SK-N-SH (cell line): Measurements from ENCODE around the gene LOX. TPM values are rescaled to one million over a fixed set of nuclear protein-coding genes. Genes with fewer than 3 reads are reported as not detected.

Experiments used
- CTCF ChIA-PET: fragments of 300-600, 350-600 bp; formaldehyde crosslinking; extraction: SDS; loops from one replicate; lab custom pipeline; 2021; lab: Yijun Ruan, JAX
- POLR2A ChIA-PET: fragments of 350-600 bp; sonication (Branson Sonifier 250); formaldehyde crosslinking; extraction: SDS; loops from one replicate; lab custom pipeline; 2020; ENCODE audit warnings: antibody characterized with exemption, inconsistent platforms; lab: Yijun Ruan, JAX
- DNase-seq: peaks from one replicate; pipeline ENCODE4 v3.0.0; 2012
- H2AFZ ChIP-seq: fragments of 200-600 bp; sonication (generic); 2 replicates; pipeline ENCODE4 v1.8.1; 2016; ENCODE audit warnings: antibody characterized with exemption, mild to moderate bottlenecking, low read depth
- H3F3A ChIP-seq: fragments of 200-600 bp; sonication (generic); replicated peaks from 2 replicates; pipeline ENCODE3; 2016; ENCODE audit warnings: antibody characterized with exemption, mild to moderate bottlenecking; ENCODE audit not compliant: insufficient read depth
- H3K27ac ChIP-seq, 2 experiments: fragments of 200-500 bp in 1 of 2; fragments of 200-600 bp in 1 of 2; sonication (Bioruptor generic) in 1 of 2; sonication (generic), shearing (Covaris generic) in 1 of 2; 2 replicates each; pipeline versions ENCODE4 v1.5.1 to v1.6.1; 2014 to 2016; ENCODE audit warnings: low read depth in 2 of 2, inconsistent platforms in 1 of 2, low read length in 1 of 2, mild to moderate bottlenecking in 1 of 2, mixed read lengths in 1 of 2
- H3K27me3 ChIP-seq: fragments of 200-600 bp; sonication (generic), shearing (Covaris generic); 2 replicates; pipeline ENCODE4 v1.6.1; 2016; ENCODE audit warnings: mixed run types; ENCODE audit not compliant: insufficient read depth
- H3K36me3 ChIP-seq, 2 experiments: fragments of 200-500 bp in 1 of 2; fragments of 200-600 bp in 1 of 2; sonication (Bioruptor generic) in 1 of 2; sonication (generic) in 1 of 2; replicated peaks in 1 of 2; 2 replicates each; pipeline versions ENCODE3 to v1.5.1; 2014 to 2016; ENCODE audit warnings: low read length in 1 of 2, mild to moderate bottlenecking in 1 of 2; ENCODE audit not compliant: insufficient read depth in 2 of 2, control insufficient read depth in 1 of 2
- H3K4me1 ChIP-seq, 2 experiments: fragments of 200-500 bp in 1 of 2; fragments of 200-600 bp in 1 of 2; sonication (Bioruptor generic) in 1 of 2; sonication (generic), shearing (Covaris generic) in 1 of 2; 2 replicates each; pipeline versions ENCODE4 v1.5.1 to v1.6.1; 2014 to 2016; ENCODE audit warnings: low read depth in 1 of 2, low read length in 1 of 2, mixed run types in 1 of 2; ENCODE audit not compliant: insufficient read depth in 2 of 2, control insufficient read depth in 1 of 2
- H3K4me2 ChIP-seq: fragments of 200-600 bp; sonication (generic), shearing (Covaris generic); 2 replicates; pipeline ENCODE4 v1.6.1; 2017; ENCODE audit warnings: mixed run types
- H3K4me3 ChIP-seq, 2 experiments: fragments of 200-500 bp in 1 of 2; fragments of 200-600 bp in 1 of 2; sonication (Bioruptor generic) in 1 of 2; sonication (generic), shearing (Covaris generic) in 1 of 2; 2 replicates each; pipeline versions ENCODE4 v1.5.1 to v1.8.1; 2014 to 2016; ENCODE audit warnings: low read depth in 2 of 2, inconsistent platforms in 1 of 2, low read length in 1 of 2, mild to moderate bottlenecking in 1 of 2, mixed read lengths in 1 of 2, moderate library complexity in 1 of 2
- H3K79me2 ChIP-seq: fragments of 200-600 bp; sonication (generic); 2 replicates; pipeline ENCODE4 v1.8.1; 2017; ENCODE audit warnings: mild to moderate bottlenecking; ENCODE audit not compliant: insufficient read depth
- H3K9ac ChIP-seq: fragments of 200-600 bp; sonication (generic); 2 replicates; pipeline ENCODE4 v1.6.1; 2017; ENCODE audit warnings: mixed run types
- H3K9me2 ChIP-seq: fragments of 200-600 bp; sonication (generic); 2 replicates; pipeline ENCODE4 v1.6.1; 2017; ENCODE audit warnings: mixed run types
- H3K9me3 ChIP-seq: fragments of 200-600 bp; sonication (generic); 2 replicates; pipeline ENCODE4 v1.6.1; 2017; ENCODE audit warnings: mixed run types, mild to moderate bottlenecking, moderate library complexity
- H4K20me1 ChIP-seq: fragments of 200-600 bp; sonication (generic); 2 replicates; pipeline ENCODE4 v1.6.1; 2017; ENCODE audit warnings: mild to moderate bottlenecking, mixed run types; ENCODE audit not compliant: insufficient read depth
- ELF1 ChIP-seq: IDR thresholded peaks from 2 replicates; pipeline ENCODE4 v1.4.0; 2012
- EZH2phosphoT487 ChIP-seq: fragments of 200-600 bp; sonication (generic); IDR thresholded peaks from 2 replicates; pipeline ENCODE4 v1.6.1; 2017; ENCODE audit warnings: low read depth, mixed run types, mild to moderate bottlenecking, antibody characterized with exemption, moderate library complexity, borderline replicate concordance
- FOXM1 ChIP-seq: IDR thresholded peaks from 2 replicates; pipeline ENCODE4 v1.4.0; 2012; ENCODE audit warnings: low read depth, mild to moderate bottlenecking
- GATA2 ChIP-seq: sonication (generic); formaldehyde crosslinking; IDR thresholded peaks from 2 replicates; pipeline ENCODE4 v1.5.0; 2020; ENCODE audit warnings: mild to moderate bottlenecking, missing genetic modification reagents
- MEF2A ChIP-seq: IDR thresholded peaks from 2 replicates; pipeline ENCODE4 v1.4.0; 2012; ENCODE audit warnings: low read depth, borderline replicate concordance
- MXI1 ChIP-seq: IDR thresholded peaks from 2 replicates; pipeline ENCODE4 v1.6.1; 2012; ENCODE audit warnings: mild to moderate bottlenecking, low read depth, low read length, improper control_type of control experiment
- TAF1 ChIP-seq: IDR thresholded peaks from 2 replicates; pipeline ENCODE4 v1.6.1; 2012; ENCODE audit warnings: low read depth, mild to moderate bottlenecking, low read length, moderate library complexity, borderline replicate concordance
- TCF12 ChIP-seq: IDR thresholded peaks from 2 replicates; pipeline ENCODE4 v1.4.0; 2012
- TEAD4 ChIP-seq: IDR thresholded peaks from 2 replicates; pipeline ENCODE4 v1.4.0; 2012; ENCODE audit warnings: mild to moderate bottlenecking, borderline replicate concordance; ENCODE audit not compliant: insufficient read depth
- USF1 ChIP-seq: IDR thresholded peaks from 2 replicates; pipeline ENCODE4 v1.4.0; 2012; ENCODE audit warnings: low read depth, borderline replicate concordance
- WGBS: methylation state at CpG from one replicate; pipeline ENCODE4 v1.1.6; 2017; ENCODE audit warnings: low lambda C conversion rate; 5-methylcytosine and 5-hydroxymethylcytosine counted together
- polyA plus RNA-seq, 3 experiments: library from polyadenylated mRNA; depleted of rRNA; stranded (reverse); fragments of >200 nt; gene quantifications; 2 replicates each; pipeline ENCODE4 v1.2.3, GENCODE V29; 2012

Gene LOX
- polyA plus RNA-seq, 1 of the 3 experiments (the other 2 are of a cell fraction), result 36.3 TPM

DNA sequence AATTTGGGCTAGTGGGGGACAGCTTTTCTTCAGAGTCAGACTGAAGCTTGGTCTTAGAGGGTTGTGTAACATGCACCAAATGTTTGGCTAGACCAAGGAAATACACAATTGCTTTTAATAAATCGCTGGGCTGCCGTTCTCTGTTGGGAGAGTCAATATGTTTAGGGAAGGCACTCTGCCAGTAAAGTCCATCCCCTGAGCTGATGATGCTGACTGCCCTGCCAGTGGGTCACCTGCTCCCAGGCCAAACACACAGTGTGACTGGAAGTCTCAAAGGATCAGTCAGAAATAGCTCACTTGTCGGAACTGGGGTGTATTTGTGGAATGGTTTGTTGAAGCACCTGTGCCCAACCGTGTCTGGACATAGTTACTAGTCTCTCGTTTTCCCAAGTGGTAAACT lies 33.4 kb upstream of the LOX start:
- Histone ChIP-seq H2AFZ (no peak overlapping the region), H3K4me3 (no peak overlapping the region), H4K20me1 (no peaks in the 10 kb centered on the region), H3K4me1 (no peaks in the 10 kb centered on the region), H3K4me2 (no peak overlapping the region), H3K27me3 (no peaks in the 10 kb centered on the region), H3F3A (no peaks in the 10 kb centered on the region), H3K27ac (no peak overlapping the region), H3K79me2 (no peaks in the 10 kb centered on the region), H3K9ac (no peak overlapping the region), H3K9me2 (no peaks in the 10 kb centered on the region; the same call in 1 of the 2 replicates), H3K36me3 (no peaks in the 10 kb centered on the region), H3K9me3 (no peaks in the 10 kb centered on the region)
- no peak for DNase-seq
- WGBS, result 82% methylated on average over 5 of the region's 5 CpGs
- POLR2A ChIA-PET, result no interaction called here
- no peak for TF ChIP-seq MEF2A
- CTCF ChIA-PET, result interaction anchor here (1.0 to 2.9 kb wide), 4 partner anchors 10 to 45 kb away, joined by 3 to 16 read pairs (median 3); no protein-coding TSS in a partner anchor

DNA sequence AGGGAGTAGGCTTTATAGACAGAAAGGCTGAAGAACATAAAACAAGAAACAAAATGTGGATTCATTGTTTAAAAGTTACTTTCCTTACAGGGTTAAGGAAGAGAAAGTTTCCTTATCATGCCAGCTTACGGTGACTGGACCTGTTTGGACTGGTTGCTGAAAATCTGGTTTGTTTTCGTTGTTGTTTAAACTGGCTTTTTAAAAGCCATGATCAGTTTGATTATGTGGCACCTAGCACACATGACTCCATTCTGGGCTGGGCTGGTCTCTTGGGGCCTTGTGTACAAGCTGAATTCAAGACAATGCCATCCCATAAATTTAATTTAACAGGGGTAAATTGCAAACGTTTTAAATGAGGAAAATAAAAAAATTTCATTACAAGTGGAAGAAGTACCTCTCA lies 32.9 kb upstream of the LOX start:
- Histone ChIP-seq H3K4me2 (no peak overlapping the region), H4K20me1 (no peaks in the 10 kb centered on the region), H3K27ac (no peak overlapping the region), H3K9ac (no peak overlapping the region), H3K9me2 (no peaks in the 10 kb centered on the region; the same call in 1 of the 2 replicates), H3K4me1 (no peaks in the 10 kb centered on the region), H3K9me3 (no peaks in the 10 kb centered on the region), H3K36me3 (no peaks in the 10 kb centered on the region), H3K4me3 (no peak overlapping the region), H2AFZ (no peak overlapping the region), H3K27me3 (no peaks in the 10 kb centered on the region), H3F3A (peaks cover 5% of the 10 kb centered on the region), H3K79me2 (no peaks in the 10 kb centered on the region)
- TF ChIP-seq ELF1 (no peak), GATA2 (CRISPR knock-in tag) (no peak)
- DNase-seq, result no peak
- 57% methylated on average over 3 of the region's 3 CpGs for WGBS
- CTCF ChIA-PET, result interaction anchor here (1.6 to 2.9 kb wide), 2 partner anchors 9 to 19 kb away, joined by 3 to 16 read pairs; no protein-coding TSS in a partner anchor
- POLR2A ChIA-PET, result no interaction called here

DNA sequence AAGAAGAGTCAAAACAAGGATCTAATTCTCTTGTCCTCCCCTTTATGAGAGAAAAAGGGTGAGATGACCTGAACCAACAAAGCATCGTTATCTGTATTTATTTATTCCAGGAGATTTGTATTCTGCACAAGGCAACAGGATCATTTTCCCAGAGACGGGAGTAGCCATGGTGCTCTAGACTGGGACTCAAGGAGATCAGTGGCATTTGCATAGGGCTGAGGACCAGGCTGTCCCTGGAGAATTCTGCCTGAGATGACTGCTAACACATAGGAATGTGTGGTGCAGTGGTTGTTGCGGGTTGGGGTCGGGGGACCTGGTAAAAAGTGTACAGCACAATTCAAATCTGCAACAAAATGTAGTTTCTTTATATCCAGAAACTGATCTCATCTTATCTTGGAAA lies 29.0 kb upstream of the LOX start:
- no peaks in the 10 kb centered on the region for H3K79me2 ChIP-seq
- DNase-seq, result no peak
- no peak overlapping the region for H3K4me3 ChIP-seq
- H3K27ac ChIP-seq, result no peak overlapping the region
- CTCF ChIA-PET, result no interaction called here
- H4K20me1 ChIP-seq, result no peaks in the 10 kb centered on the region
- no peaks in the 10 kb centered on the region for H3K36me3 ChIP-seq
- no peaks in the 10 kb centered on the region for H3K4me1 ChIP-seq
- H3F3A ChIP-seq, result peaks cover 5% of the 10 kb centered on the region
- H2AFZ ChIP-seq, result no peak overlapping the region
- H3K4me2 ChIP-seq, result no peak overlapping the region
- no peaks in the 10 kb centered on the region for H3K9me3 ChIP-seq
- POLR2A ChIA-PET, result no interaction called here
- TF ChIP-seq MXI1 (no peak), EZH2phosphoT487 (no peak), FOXM1 (no peak), TEAD4 (no peak), USF1 (no peak), TCF12 (no peak), TAF1 (no peak)
- no peaks in the 10 kb centered on the region for H3K9me2 ChIP-seq
- 94% methylated on average over 4 of the region's 4 CpGs for WGBS
- no peak overlapping the region for H3K9ac ChIP-seq
- H3K27me3 ChIP-seq, result no peaks in the 10 kb centered on the region
